Measurements from ENCODE around the gene GAS1. TPM values are rescaled to one million over a fixed set of nuclear protein-coding genes. Genes with fewer than 3 reads are reported as not detected.

Gene GAS1
- total RNA-seq, 1 donor from 2014 or later, result 5.0 TPM

DNA sequence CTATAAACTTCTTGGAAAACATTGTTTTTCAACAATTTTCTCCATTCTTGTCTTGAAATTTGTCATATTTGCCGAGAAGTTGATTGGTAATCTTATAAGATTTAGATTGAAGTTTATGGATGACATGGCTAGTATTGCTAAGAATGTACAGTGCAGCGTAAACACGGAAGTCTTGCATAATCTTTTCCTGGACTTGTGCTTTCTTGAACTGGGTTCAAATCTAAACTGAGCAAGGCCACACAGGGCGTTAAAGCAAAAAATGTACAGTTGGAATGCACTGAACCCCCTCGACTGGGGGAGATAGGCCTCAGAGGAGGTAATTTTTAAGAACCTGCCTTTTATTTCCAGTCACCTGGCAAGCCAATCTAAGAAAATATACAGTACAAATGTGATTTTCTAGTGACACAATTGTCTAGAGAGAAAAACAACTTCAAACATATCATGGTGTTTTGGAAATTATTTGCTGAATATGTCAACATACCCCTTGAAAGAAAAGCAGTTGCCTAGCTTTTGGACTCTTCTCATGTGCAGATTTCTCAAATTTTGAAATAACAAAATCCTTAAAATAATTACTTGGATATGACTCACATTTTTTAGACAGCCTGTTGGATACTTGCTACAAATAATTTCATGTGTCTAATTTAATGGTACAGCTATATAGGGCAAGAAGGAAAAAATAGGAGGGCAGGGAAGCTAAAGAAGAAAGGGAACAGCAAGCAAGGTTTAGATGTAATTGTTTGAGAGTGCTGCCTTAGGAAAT lies 18.5 kb upstream of the GAS1 start:
- DNase-seq (ENCODE audit: extremely low read depth, low read depth, low spot score), result no peak

DNA sequence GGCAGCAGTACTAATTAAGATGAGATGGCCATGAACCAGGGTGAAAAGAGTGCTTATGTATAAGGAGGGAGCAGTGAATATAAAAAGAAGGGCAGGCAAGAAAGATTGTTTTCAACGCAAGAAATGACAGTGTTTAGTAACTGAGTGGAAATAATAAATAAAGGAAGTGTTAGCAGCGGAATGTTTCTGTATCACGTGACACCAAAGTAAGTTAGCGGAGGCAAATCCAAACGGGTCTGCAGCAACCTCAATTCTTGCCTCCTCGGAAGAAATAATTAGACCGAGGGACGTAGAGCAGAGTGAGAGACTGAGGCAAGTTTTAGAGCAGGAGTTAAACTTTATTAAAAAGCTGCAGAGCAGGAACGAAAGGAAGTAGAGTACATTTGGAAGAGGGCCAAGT lies 15.4 kb upstream of the GAS1 start:
- DNase-seq (ENCODE audit: extremely low read depth, low read depth, low spot score), result no peak

DNA sequence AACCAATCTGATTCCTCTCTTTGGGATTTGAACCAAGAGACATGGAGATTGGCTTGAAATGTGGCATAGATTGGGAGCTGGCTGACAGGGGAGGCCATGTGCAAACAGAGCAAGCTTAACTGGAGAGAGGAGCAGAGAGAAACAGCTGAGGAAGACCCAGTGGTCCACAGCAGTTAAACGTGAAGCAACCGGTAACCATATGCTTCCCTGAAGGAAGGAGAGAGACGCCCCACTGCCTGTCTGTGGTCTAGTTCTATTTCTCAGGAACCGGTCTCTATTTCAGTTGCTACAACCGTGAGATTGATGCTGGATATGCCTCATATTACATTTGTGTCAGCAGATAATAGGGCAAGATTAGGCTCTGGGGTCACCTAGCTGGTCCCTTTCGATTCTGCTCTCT lies 13.6 kb upstream of the GAS1 start:
- DNase-seq (ENCODE audit: extremely low read depth, low read depth, low spot score), result no peak

DNA sequence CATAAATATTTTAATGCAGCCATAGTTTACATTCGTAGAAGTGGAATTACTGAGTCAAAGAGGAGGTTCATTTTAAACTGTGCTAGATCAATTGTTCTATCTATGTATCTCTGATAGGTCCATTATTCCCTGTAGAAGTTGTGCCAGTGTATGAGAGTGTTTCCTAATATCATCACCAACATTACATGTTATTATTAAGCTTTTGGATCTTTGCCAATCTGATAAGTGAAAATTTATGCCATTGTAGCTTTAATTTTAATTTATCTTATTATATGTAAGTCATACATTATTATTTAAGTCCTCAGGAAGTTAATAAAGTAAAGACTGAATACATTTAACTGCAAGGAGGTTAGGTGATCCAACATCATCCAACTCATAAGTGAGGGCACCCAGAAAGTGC lies 10.9 kb upstream of the GAS1 start:
- DNase-seq (ENCODE audit: extremely low read depth, low read depth, low spot score), result no peak

DNA sequence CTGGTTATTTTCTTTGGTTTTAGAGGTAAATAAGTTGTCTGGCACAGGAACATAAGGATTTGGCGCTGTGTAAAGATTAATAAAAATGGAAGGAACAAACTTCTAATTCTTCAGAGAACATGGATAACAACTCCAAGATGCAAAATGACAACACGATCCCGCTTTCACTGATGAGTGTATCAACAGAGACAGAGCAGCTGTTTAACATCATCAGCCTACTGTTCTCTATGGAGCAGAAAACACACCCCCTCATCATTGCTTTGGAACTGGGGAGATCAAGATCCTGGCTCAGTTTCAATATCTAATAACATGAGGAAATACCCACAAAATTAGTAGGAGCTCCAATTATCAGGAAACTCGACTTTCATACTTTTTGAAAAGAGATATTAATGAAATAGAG lies 8.3 kb upstream of the GAS1 start:
- no peak for DNase-seq (ENCODE audit: extremely low read depth, low read depth, low spot score)

DNA sequence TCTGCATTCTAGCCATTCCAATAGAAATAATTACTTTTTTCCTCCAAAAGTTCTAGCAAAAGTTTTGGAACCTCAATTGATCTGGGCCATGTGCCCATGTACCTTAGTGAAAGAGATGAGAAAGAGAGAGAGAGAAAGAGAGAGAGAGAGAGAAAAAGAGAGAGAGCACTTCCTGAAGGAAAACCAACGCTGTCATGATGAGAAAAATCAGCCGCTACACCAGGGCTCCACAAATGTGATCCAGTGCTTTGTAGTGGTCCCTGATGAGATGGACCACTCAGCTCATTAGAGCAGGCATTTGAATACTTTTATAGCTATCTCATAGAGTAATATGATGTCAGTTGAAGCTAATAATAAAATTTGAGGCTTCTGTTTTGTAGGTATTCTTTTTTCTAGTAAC lies 7.7 kb upstream of the GAS1 start:
- DNase-seq (ENCODE audit: extremely low read depth, low read depth, low spot score), result no peak

DNA sequence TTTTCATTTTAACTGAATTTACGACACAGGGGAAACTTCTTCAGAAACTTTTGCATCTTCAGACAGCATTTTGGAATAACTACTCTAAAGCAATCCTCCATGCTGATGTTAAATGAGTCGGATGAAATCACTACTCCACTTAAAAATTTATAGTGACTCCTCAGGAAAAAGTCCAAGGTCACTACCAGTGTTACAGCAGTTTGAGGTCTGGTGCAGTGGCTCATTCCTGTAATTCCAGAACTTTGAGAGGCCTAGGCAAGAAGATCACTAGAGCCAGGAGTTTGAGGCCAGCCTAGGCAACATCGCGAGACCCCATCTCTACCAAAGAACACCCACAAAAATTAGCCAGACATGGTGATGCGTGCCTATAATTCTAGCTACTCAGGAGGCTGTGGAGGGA lies 5.9 kb upstream of the GAS1 start:
- DNase-seq (ENCODE audit: extremely low read depth, low read depth, low spot score), result no peak

DNA sequence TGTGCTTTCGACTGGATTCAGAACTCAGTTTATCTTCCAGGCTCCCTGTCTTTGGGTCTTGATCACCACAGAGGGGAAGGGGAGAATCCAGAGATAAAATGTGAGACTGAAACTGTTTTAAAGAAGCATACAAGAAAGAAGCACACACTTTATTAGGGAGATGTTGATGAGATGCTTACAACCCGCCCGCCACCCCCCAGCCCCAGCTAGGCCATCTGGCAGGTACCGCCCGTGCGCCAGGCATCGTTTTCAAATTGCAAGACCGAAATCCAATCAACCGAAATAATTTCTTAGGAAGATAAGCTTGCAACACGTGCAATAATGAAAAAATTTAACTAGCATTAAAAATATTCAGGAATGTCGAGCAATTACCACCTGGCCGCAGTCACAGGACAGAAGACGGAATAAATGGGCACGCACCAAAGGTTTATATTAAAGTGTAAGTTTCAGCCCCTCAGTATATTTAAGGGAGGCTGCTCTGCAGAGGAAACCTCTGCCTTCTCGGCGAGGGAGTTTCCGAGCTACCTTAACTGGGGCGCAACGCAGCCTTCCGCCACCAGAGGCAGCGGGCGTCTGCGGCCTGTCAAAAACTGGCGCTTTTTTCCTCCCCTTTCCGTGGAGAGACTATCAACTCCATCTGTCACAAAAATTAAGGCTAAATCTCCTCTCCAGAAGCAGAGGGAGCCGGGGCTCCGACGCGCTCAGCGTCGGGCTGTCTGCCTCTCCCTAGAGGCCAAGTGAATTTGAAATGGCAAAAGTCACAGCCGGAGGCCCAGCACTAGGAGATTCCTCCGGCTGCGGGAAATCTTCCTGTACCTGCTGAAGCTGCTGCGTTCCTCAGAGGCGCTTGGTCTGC lies 996 bp upstream of the GAS1 start:
- no peak for DNase-seq (ENCODE audit: extremely low read depth, low read depth, low spot score)

DNA sequence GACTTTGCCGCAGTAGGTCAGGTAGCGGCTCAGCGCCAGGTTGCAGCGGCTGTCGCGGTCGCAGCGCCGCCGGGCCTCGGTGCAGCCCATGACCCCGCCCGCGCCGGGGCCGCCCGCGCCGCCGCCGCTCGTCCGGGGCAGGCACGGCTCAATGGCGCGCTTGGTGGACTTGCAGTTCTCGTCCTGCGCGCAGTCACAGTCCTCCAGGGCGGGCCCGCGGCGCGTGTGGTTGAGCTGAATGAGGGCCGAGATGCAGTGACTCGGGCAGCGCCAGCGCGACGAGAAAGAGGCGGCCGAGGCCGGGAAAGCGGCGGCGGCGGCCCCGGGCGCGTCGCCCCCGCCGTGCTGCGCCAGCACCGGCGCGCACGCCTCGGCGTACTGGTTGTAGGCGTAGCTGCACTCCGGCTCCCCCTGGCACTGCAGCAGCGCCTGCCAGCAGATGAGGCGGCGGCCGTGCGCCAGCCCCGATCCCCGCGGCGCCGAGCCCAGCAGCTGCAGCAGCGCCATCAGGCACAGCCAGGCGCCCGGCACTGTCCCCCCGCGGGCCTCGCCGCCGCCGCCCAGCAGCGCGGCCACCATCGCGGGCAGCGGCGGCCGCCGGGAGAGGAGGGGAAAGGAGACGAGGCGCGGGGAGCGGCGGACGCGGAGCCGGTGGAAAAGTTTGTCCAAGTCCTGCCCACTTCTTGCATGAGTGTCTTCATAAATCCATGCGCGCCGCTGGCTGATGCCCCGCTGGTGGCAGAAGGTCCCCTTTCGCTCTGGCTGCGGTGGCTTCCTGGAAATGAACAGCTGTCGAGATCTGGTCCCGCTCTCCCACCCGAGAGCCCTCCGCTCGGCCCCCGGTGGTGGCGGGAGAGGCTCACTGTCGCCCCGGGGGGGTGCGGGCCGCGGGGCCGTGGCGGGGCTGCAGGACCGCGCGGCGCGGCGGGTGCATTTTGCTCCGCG lies 833 bp downstream of the GAS1 start:
- no peak for DNase-seq (ENCODE audit: extremely low read depth, low read depth, low spot score)

DNA sequence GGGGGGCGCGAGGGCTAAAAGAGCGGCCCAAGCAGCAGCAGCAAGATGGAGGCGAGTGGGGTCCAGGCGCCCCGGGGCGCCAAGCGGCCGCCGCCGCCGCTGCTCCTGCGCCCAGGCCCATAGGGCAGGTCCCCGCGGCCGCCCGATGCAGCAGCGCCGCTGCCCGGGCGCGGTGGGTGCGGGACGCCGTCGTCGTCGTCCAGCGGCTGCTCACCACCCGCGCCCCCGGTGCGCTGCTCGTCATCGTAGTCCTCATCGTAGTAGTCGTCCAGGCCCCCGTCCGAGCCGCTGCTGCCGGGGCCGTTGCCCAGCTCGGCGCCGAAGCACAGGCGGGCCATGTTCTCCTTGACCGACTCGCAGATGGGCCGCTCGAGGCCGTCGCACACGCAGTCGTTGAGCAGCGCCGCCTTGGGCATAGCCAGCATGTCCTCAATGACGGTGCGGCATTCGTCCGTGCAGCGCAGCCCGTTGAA lies 1.5 kb downstream of the GAS1 start:
- DNase-seq (ENCODE audit: extremely low read depth, low read depth, low spot score), result no peak

DNA sequence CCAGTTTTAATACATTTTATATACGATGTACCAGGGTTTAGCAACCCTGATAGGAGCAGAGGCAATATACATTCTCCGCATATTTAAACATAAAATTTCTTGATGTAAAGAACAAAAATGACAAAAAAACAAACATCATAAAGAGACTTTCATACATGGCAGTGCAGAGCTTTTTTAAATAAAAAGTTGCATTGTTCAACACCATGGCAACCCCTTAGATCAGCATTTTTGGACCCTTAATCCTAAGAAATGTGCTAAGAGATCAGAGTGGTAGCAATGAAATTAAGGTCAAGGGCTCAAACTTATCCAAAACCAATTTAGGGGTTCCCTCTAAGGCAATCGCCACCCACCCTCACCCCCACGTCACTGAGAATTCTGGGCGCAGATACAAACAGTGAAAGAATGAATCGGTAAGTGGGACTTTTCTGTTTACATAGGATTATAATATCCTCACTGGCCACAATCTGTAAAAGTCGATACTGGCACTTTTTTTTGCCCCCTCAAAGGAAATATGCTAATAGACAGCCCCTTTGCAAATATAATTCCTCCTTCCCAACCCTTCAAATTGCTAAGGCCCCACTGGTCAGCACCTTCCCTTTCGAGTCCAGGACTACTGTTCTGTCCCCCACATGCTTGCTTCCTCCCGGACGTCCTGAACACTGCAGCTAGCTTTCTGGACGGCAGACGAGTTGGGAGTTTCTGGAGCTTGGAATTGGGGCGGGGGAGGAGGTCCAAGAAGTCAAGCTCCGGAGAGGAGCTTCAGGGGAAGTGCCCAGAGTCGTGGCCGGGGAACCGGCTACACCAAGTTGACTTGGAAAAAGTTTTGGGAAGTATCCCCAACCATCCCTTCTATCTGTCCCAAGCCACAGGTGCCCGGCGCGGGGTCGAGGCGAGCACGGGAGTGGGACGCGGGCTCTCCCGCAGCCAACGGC lies 2.2 kb downstream of the GAS1 start:
- DNase-seq (ENCODE audit: extremely low read depth, low read depth, low spot score), result no peak

DNA sequence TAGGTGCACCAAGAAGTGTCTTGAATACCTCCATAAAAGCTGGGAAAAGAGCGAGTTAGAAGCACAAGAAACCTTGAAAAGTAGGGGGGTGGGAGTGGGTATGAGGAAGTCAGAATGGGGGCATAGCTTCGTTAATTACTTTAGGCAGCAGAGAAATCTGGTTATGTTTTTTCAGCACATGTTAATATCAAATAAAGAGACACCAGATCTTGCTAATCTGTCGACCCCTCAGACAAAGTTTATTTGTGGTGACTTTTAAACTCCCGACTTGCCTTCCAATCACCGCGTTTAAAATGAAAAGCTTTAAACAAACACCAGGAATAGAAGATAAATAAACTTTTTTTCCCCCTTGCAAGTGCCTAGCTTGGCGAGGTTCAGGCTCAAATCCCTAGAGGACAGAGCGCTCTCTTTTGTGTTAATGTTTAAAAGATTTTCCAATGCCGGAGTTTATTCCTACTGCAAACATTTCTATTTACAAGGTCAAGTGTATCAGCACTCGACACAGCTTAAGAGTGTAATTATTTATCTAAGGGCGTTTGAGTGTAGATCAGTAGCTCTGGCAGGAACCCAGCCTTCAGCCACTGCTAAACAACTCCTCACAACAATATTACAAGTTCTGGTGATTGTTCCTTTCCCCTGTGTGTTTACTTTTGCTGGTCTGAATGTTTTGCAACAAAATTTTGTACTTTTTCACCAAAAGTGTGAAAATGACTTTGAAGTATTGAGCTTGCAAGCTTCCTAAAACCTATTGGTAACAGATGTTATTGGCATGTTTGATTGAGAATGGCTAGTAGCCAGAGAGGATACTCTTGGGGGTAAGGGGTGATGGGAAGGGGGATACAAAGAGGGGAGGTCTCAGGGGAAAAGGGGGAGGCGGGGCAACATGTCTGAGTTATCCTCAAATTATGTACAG lies 3.8 kb downstream of the GAS1 start:
- no peak for DNase-seq (ENCODE audit: extremely low read depth, low read depth, low spot score)

DNA sequence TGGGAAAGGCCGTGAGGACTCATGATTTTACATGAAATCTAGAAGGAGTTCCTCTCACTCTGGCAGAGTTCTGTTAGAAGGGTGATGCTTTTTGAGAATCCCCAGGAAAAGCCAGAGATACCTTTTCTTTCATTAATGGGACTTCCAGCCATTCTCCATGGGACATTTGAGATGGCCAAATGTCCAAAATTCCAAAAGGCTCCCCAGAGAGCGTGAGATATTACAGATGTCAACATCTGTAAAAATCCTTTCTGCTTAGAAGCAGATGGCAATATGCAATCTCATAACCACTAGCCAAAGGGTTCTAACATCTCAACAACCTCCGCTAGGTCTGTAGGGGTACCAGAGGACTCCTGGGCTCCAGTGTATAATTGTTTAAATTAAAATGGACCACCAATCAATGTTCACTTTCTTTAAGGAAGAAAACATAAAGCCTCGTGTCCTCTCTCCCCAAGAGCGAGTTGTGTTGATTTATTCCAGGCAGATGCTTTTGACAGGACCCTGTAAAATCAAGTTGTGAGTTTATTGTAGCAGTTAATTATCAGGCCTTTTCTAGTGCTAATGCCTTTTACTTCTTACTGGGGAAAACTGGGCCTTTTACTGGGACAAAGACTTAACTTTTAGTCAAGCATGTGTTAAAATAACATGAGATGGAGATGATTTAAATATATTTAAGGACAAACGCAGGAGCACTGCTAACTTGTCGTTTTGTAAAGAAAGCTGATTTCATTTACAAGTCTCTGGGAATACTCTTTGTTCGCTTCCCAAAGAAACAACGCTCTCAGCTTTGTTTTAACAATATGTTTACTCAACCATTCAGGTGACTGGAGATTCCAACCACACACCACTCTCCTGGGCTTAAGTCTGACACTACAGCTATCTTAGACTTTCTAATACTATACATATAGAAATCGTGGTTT lies 4.8 kb downstream of the GAS1 start:
- DNase-seq (ENCODE audit: extremely low read depth, low read depth, low spot score), result no peak

DNA sequence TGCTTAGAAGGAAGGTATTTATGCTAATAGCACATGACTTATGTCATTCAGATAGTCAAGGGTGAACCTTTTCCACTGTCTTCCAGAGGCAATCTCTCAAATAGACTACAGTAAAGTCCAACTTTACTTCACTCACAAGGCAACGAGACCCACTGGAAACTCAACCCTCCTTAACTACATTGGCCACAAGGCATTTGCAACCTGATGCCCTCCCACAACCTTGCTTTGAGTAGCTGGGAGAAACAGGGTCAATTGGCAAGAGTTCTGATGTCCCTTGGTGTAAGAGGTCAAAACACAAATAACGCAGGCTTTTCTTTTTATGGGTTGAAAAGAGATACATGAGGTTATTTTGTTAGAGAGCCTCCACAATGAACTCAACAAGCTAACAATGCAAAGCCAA lies 6.1 kb downstream of the GAS1 start:
- DNase-seq (ENCODE audit: extremely low read depth, low read depth, low spot score), result no peak

DNA sequence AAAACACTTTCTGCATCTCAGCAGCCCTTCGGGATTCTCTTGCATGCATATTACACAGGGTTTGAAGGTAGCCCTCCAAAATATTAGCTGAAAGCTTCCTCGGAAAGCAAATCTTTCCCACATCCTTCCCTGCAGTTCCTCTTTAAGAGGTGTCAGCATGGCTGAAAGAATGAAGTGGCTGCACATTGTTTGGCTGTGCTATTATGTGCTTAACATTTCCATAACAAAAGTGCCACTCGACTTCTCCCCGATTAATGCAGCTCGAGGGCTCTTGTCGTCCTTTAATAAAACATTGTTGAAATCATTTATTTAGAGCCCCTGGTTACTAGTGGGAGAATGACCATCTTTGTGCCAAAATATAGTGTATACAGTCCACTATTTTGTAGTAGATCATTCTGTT lies 6.5 kb downstream of the GAS1 start:
- DNase-seq (ENCODE audit: extremely low read depth, low read depth, low spot score), result no peak

DNA sequence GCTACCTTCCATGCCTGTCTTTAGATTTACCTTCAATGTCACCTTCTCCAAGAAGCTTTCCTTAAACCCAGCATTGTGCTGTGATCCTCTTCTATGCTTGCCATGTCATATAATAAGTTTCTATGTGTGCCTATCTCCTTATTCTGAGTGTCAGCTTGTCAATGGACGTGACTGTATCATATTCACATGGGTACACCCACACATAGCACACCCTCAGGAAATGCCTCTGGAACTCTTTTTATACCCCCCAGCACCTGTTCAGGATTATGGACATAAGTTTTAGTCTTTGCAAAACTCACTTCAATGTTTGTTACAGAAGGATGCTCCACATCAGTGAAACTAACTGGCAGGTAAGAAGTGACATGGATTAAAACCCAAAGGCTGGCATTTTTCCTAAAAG lies 7.4 kb downstream of the GAS1 start:
- no peak for DNase-seq (ENCODE audit: extremely low read depth, low read depth, low spot score)

DNA sequence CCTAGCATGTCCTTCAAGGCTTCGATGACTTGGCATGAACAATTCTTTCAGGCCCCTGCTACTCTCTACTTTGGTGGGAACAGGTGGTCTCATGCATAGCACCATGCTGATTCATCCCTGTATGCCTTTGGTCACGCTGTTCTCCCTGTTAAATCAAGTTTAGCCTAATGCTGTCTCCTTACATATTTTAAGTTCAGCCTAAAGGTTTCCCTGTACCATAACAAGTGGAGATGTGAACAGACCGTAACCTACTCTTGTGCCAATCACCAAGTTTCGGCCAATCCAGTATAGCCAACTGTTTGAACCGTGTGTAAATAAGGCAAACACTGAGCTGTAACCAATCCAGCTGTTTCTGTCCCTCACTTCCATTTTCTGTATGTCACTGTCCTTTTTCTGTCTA lies 8.0 kb downstream of the GAS1 start:
- no peak for DNase-seq (ENCODE audit: extremely low read depth, low read depth, low spot score)

DNA sequence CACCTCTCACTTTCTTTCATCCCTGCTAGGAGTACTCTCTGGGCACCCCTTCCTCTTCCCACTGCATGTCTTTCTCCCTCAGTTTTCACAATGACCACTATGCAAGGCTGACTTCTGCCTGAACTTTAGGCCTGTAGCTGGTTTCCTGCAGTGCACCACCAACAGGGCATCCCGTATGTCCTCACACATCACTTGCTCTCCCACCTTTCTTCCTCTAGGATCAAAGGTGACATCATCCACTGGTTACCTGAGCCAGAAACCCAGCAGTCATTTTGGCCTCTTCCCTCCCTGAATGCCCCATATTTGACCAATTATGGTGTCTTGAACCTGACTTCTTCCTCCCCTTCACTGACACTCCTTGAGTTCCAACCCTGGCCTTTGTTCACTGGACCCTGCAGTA lies 8.5 kb downstream of the GAS1 start:
- no peak for DNase-seq (ENCODE audit: extremely low read depth, low read depth, low spot score)
